Spleen (tissue), 7 donors: ENCODE data around the gene KLF15.

ENCODE experiments used
- POLR2A ChIP-seq, 3 donors: fragments of 450-650 bp; IDR thresholded peaks; one replicate each; pipeline ENCODE4 v1.5.1; 2017; ENCODE audit warnings: antibody characterized with exemption in 3 of 3, mild to moderate bottlenecking in 1 of 3
- POLR2AphosphoS5 ChIP-seq, 3 donors: sonication (generic); formaldehyde crosslinking; IDR thresholded peaks; one replicate each; pipeline ENCODE4 v1.5.1; 2017; ENCODE audit warnings: antibody characterized with exemption in 3 of 3
- TF ChIP-seq, protein P1 (sequence below), 11 experiments: fragments of 200-600 bp in 7 of 11; fragments of 450-650 bp in 4 of 11; sonication (generic) in 4 of 11; IDR thresholded peaks in 8 of 11; conservative IDR thresholded peaks in 3 of 11; 1 replicate in 7 of 11; 2 replicates in 4 of 11; pipeline versions ENCODE4 v1.4.0 to v1.8.0; 2016 to 2021; ENCODE audit warnings: antibody characterized with exemption in 11 of 11, inconsistent platforms in 4 of 11, mild to moderate bottlenecking in 1 of 11
- donor health status: DM: no; HTN: no; CAD: no; lungs with moderate emphysema.
- donor health status: DM: no; HTN: no; CAD: no.
- donor health status: DM: no; HTN: no; CAD: no.

DNA sequence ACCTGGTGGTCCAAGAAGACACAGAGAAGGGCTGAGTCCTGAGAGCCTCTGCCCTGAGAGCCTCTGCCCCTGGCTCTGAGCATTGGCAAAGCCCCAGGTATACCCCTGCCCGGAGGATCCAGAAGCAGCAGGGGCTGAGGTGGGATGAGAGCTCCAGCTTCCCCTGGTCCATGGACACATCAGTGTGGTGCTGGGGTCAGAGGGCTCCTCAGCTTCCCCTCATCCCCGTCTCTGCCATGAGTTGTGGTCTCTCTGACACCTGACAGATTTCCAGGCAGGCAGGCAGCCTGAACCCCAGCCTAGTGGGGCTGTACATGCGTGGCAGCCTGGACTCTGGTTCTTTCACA, 3.5 kb upstream of the KLF15 start:
- TF ChIP-seq, protein P1, sequence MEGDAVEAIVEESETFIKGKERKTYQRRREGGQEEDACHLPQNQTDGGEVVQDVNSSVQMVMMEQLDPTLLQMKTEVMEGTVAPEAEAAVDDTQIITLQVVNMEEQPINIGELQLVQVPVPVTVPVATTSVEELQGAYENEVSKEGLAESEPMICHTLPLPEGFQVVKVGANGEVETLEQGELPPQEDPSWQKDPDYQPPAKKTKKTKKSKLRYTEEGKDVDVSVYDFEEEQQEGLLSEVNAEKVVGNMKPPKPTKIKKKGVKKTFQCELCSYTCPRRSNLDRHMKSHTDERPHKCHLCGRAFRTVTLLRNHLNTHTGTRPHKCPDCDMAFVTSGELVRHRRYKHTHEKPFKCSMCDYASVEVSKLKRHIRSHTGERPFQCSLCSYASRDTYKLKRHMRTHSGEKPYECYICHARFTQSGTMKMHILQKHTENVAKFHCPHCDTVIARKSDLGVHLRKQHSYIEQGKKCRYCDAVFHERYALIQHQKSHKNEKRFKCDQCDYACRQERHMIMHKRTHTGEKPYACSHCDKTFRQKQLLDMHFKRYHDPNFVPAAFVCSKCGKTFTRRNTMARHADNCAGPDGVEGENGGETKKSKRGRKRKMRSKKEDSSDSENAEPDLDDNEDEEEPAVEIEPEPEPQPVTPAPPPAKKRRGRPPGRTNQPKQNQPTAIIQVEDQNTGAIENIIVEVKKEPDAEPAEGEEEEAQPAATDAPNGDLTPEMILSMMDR (IDR thresholded peaks at IDR 0.05 in 8 of 11, conservative IDR thresholded peaks at IDR 0.05 in 3 of 11) = no peak
- TF ChIP-seq POLR2A (IDR thresholded peaks at IDR 0.05) = no peak
- no peak for TF ChIP-seq POLR2AphosphoS5 (IDR thresholded peaks at IDR 0.05)
